ENCODE data around the gene USH2A.

USH2A gene

GRCh38 chr1:215883004-215883403, 540.2 kb downstream of the USH2A start:
- no peak overlapping the region for H3K4me3 ChIP-seq (ENCODE audit: low read depth, low read length)
- no peak for TF ChIP-seq CTCF (IDR thresholded peaks at IDR 0.05; ENCODE audit: low read depth, low read length, missing control alignments)
- in situ Hi-C loops (cut with HindIII; ENCODE audit: low sequenced_read_pairs): no loop called here
- DNase-seq (ENCODE audit: low read depth): no peak

- no peak overlapping the region for H3K4me3 ChIP-seq (ENCODE audit: low read depth, low read length)
- TF ChIP-seq CTCF (IDR thresholded peaks at IDR 0.05; ENCODE audit: low read depth, low read length, missing control alignments): no peak
- in situ Hi-C loops (cut with HindIII; ENCODE audit: low sequenced_read_pairs): no loop called here
- no peak for DNase-seq (ENCODE audit: low read depth)
Measured at GRCh38 chr1:215878843-215879242, 544.4 kb downstream of the USH2A start.

GRCh38 chr1:215878128-215878527, 545.1 kb downstream of the USH2A start:
- peak; percentile 33 for DNase-seq (ENCODE audit: low read depth)
- in situ Hi-C loops (cut with HindIII; ENCODE audit: low sequenced_read_pairs): no loop called here
- no peak overlapping the region for H3K4me3 ChIP-seq (ENCODE audit: low read depth, low read length)
- no peak for TF ChIP-seq CTCF (IDR thresholded peaks at IDR 0.05; ENCODE audit: low read depth, low read length, missing control alignments)

- no peak overlapping the region for H3K4me3 ChIP-seq (ENCODE audit: low read depth, low read length)
- in situ Hi-C loops (cut with HindIII; ENCODE audit: low sequenced_read_pairs): no loop called here
- no peak for TF ChIP-seq CTCF (IDR thresholded peaks at IDR 0.05; ENCODE audit: low read depth, low read length, missing control alignments)
- DNase-seq (ENCODE audit: low read depth): no peak
Measured at GRCh38 chr1:215877452-215877951, 545.7 kb downstream of the USH2A start.

- no peak for DNase-seq (ENCODE audit: low read depth)
- in situ Hi-C loops (cut with HindIII; ENCODE audit: low sequenced_read_pairs): no loop called here
- H3K4me3 ChIP-seq (ENCODE audit: low read depth, low read length): no peak overlapping the region
- TF ChIP-seq CTCF (IDR thresholded peaks at IDR 0.05; ENCODE audit: low read depth, low read length, missing control alignments): no peak
Measured at GRCh38 chr1:215875712-215876111, 547.5 kb downstream of the USH2A start.

- TF ChIP-seq CTCF (IDR thresholded peaks at IDR 0.05; ENCODE audit: low read depth, low read length, missing control alignments): no peak
- H3K4me3 ChIP-seq (ENCODE audit: low read depth, low read length): no peak overlapping the region
- no peak for DNase-seq (ENCODE audit: low read depth)
- in situ Hi-C loops (cut with HindIII; ENCODE audit: low sequenced_read_pairs): no loop called here
Measured at GRCh38 chr1:215875236-215875635, 548.0 kb downstream of the USH2A start.

GRCh38 chr1:215872658-215873057, 550.6 kb downstream of the USH2A start:
- in situ Hi-C loops (cut with HindIII; ENCODE audit: low sequenced_read_pairs): no loop called here
- TF ChIP-seq CTCF (IDR thresholded peaks at IDR 0.05; ENCODE audit: low read depth, low read length, missing control alignments): no peak
- H3K4me3 ChIP-seq (ENCODE audit: low read depth, low read length): no peak overlapping the region
- no peak for DNase-seq (ENCODE audit: low read depth)
